Epidermal melanocyte (primary cell): Measurements from ENCODE around the gene BAIAP2.

Experiments
- DNase-seq: peaks from one replicate; pipeline ENCODE4 v3.0.0; 2011; ENCODE audit warnings: low spot score; ENCODE audit not compliant: insufficient read length

Gene BAIAP2

GRCh38 chr17:81123052-81124048 is 88.4 kb downstream of the BAIAP2 start:
- no peak for DNase-seq

- no peak for DNase-seq
These were observed 89.4 kb downstream of the BAIAP2 start for GRCh38 chr17:81124377-81124776.

GRCh38 chr17:81125573-81126081 is 90.7 kb downstream of the BAIAP2 start:
- DNase-seq: no peak

- no peak for DNase-seq
These were observed 91.6 kb downstream of the BAIAP2 start for GRCh38 chr17:81126281-81127132.

- no peak for DNase-seq
These were observed 92.1 kb downstream of the BAIAP2 start for GRCh38 chr17:81127133-81127455.

GRCh38 chr17:81127526-81128177 is 92.7 kb downstream of the BAIAP2 start:
- no peak for DNase-seq

GRCh38 chr17:81128338-81128737 is 93.4 kb downstream of the BAIAP2 start:
- no peak for DNase-seq

GRCh38 chr17:81128774-81129173 is 93.8 kb downstream of the BAIAP2 start:
- peak; percentile 90 for DNase-seq

GRCh38 chr17:81129289-81129688 is 94.3 kb downstream of the BAIAP2 start:
- no peak for DNase-seq

- no peak for DNase-seq
These were observed 94.9 kb downstream of the BAIAP2 start for GRCh38 chr17:81129711-81130367.

- DNase-seq: no peak
These were observed 95.7 kb downstream of the BAIAP2 start for GRCh38 chr17:81130385-81131361.

GRCh38 chr17:81131486-81132196 is 96.7 kb downstream of the BAIAP2 start:
- no peak for DNase-seq

- DNase-seq: no peak
These were observed 97.2 kb downstream of the BAIAP2 start for GRCh38 chr17:81132197-81132540.

GRCh38 chr17:81132770-81133723 is 98.1 kb downstream of the BAIAP2 start:
- no peak for DNase-seq

GRCh38 chr17:81134064-81134781 is 99.3 kb downstream of the BAIAP2 start:
- DNase-seq: no peak

- no peak for DNase-seq
These were observed 100.7 kb downstream of the BAIAP2 start for GRCh38 chr17:81135505-81136278.

- no peak for DNase-seq
These were observed 101.4 kb downstream of the BAIAP2 start for GRCh38 chr17:81136366-81136765.
